Activated naive CD4-positive, alpha-beta T cell treated with anti-CD3 and anti-CD28 coated beads for 36 hours (primary cell): ENCODE data around the gene NUCB1. TPM values are rescaled to one million over a fixed set of nuclear protein-coding genes. Genes with fewer than 3 reads are reported as not detected.
A peak's percentile ranks its signal among the peaks of the same experiment; 100 is the strongest.

ENCODE experiments used
- CTCF ChIA-PET: fragments of 350-600 bp; sonication (Branson Sonifier 250); formaldehyde crosslinking; loops from one replicate; lab custom pipeline; 2021; ENCODE audit warnings: antibody characterized with exemption; lab: Charles Lee
- DNase-seq: peaks from one replicate; pipeline ENCODE4 v3.0.0-alpha.2; 2020
- H3K27ac Mint-ChIP-seq: one replicate; pipeline ENCODE4 v1.8.0; 2021; ENCODE audit warnings: mild to moderate bottlenecking, mixed read lengths
- H3K27me3 Mint-ChIP-seq: one replicate; pipeline ENCODE4 v1.8.0; 2021; ENCODE audit warnings: low read depth, mixed read lengths
- H3K36me3 Mint-ChIP-seq: one replicate; pipeline ENCODE4 v1.8.0; 2021; ENCODE audit warnings: low read depth, mixed read lengths
- H3K4me1 Mint-ChIP-seq: one replicate; pipeline ENCODE4 v1.8.0; 2021; ENCODE audit warnings: low read depth, mixed read lengths
- H3K4me3 Mint-ChIP-seq: one replicate; pipeline ENCODE4 v1.8.0; 2021; ENCODE audit warnings: mild to moderate bottlenecking, moderate library complexity, mixed read lengths
- H3K9me3 Mint-ChIP-seq: one replicate; pipeline ENCODE4 v1.8.0; 2021; ENCODE audit warnings: mixed read lengths
- intact Hi-C: fragments of 100-400 bp; cut with micrococcal nuclease; formaldehyde crosslinking; loops from one replicate; pipeline ENCODE4 v1.15.1; 2023
- total RNA-seq, 2 experiments: library from RNA; stranded (reverse); gene quantifications; one replicate each; pipeline ENCODE4 v1.2.3, GENCODE V29; 2021

Gene NUCB1
- 100 to 1,000 TPM; 172 to 182 TPM for total RNA-seq

DNA sequence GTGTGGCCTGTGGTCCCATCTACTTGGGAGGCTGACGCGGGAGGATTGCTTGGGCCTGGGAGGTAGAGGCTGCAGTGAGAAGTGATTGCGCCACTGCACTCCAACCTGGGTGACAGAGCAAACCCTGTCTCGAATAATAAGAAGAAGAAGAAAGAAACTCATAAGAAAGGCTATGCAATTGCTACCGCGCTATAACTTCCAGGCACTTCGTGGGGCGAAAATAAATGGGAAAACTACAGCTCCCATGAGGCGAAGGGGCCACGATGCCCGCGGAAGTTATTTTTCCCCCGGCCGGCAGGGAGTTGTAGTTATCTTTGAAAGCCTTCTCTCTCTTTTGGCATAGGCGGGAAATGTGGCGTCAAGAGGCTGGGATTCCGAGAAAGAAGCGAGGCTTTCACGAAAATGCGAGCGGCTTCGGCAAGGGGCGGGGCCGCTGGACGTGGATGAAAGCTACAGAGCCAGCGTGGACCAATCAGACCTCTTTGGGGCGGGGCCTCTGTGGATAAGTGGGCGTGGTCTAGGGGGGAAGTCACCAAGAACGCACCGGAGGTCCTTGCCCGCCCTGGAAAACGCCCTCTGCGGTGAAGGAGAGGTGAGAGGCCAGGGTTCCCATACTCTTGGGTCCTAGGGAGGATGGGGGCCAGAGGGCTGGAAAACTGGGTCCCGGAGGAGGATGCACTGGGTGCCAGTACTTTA is at the start of gene NUCB1:
NUCB1 (plus strand) TSS at position 532 of the 696 bp plus-strand sequence. CDS start 485 bp downstream, outside the sequence.
- H3K36me3 Mint-ChIP-seq: peaks cover 29% of the 10 kb centered on the region
- CTCF ChIA-PET: interaction anchor here (1.0 to 1.7 kb wide), 5 partner anchors 54 to 254 kb away, joined by 3 to 6 read pairs (median 4); partner anchors contain the start of genes BAX, CA11, GYS1 and RUVBL2
- peak within 1 kb of the TSS; percentile 97 for H3K4me3 Mint-ChIP-seq
- H3K27ac Mint-ChIP-seq: peak within 1 kb of the TSS; percentile 96
- H3K4me1 Mint-ChIP-seq: peaks cover 38% of the 10 kb centered on the region
- peak; percentile 100 for DNase-seq
- intact Hi-C loops: loop anchor here (1.0 to 2.0 kb wide), 8 partner anchors 25 to 186 kb away; partner anchors contain the start of genes BAX, DHDH, FTL and GYS1
- no peaks in the 10 kb centered on the region for H3K9me3 Mint-ChIP-seq
- H3K27me3 Mint-ChIP-seq: peaks cover 5% of the 10 kb centered on the region

GRCh38 chr19:48852292-48852691 is 47.8 kb upstream of the NUCB1 start:
- intact Hi-C loops: no loop called here
- CTCF ChIA-PET: interaction anchor here (0.7 to 0.9 kb wide), 3 partner anchors 10 to 120 kb away, joined by 3 to 4 read pairs (median 3); no protein-coding TSS in a partner anchor
- Mint-ChIP-seq H3K4me1 (no peaks in the 10 kb centered on the region), H3K9me3 (no peaks in the 10 kb centered on the region), H3K27me3 (no peaks in the 10 kb centered on the region), H3K36me3 (no peaks in the 10 kb centered on the region), H3K27ac (no peak overlapping the region), H3K4me3 (no peak overlapping the region)
- no peak for DNase-seq

GRCh38 chr19:48853483-48853882 is 46.6 kb upstream of the NUCB1 start:
- H3K27ac Mint-ChIP-seq: no peak overlapping the region
- intact Hi-C loops: no loop called here

GRCh38 chr19:48854103-48854502 is 46.0 kb upstream of the NUCB1 start:
- Mint-ChIP-seq H3K4me3 (no peak overlapping the region), H3K27ac (no peak overlapping the region), H3K9me3 (no peaks in the 10 kb centered on the region), H3K27me3 (no peaks in the 10 kb centered on the region), H3K4me1 (no peaks in the 10 kb centered on the region), H3K36me3 (no peaks in the 10 kb centered on the region)
- CTCF ChIA-PET: interaction anchor here (1.1 to 1.6 kb wide), 2 partner anchors 12 to 18 kb away, joined by 3 read pairs; partner anchors contain the start of gene HSD17B14
- no peak for DNase-seq
- intact Hi-C loops: no loop called here

More at GRCh38 chr19:48853483-48853882, 46.6 kb upstream of the NUCB1 start:
- Mint-ChIP-seq H3K9me3 (no peaks in the 10 kb centered on the region), H3K4me3 (no peak overlapping the region), H3K4me1 (no peaks in the 10 kb centered on the region), H3K27me3 (no peaks in the 10 kb centered on the region), H3K36me3 (no peaks in the 10 kb centered on the region)
- DNase-seq: no peak
- CTCF ChIA-PET: interaction anchor here (1.1 kb wide), 1 partner anchor 17 kb away, joined by 3 read pairs; the partner anchor contains the start of gene HSD17B14

DNA sequence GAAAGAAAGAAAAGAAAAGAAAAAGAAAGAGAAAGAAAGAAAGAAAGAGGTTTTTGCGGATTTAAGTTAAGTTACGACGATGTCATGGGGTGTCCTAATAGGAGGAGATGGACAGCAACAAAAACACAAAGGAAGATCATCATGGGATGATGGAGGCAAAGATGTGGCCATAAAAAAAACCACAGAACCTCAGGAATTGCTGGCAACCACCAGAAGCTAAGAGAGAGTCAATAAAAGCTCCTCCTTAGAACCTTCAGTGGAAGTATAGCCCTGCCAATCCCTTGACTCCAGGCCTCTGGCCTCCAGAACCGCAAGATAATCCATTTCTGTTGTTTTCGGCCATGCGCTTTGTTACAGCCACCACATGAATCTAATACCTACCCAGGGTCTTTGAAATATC is 43.2 kb upstream of the NUCB1 start:
- Mint-ChIP-seq H3K27ac (no peak overlapping the region), H3K4me3 (no peak overlapping the region), H3K36me3 (no peaks in the 10 kb centered on the region), H3K4me1 (peaks cover 4% of the 10 kb centered on the region), H3K9me3 (no peaks in the 10 kb centered on the region), H3K27me3 (no peaks in the 10 kb centered on the region)
- DNase-seq: no peak
- CTCF ChIA-PET: interaction anchor here (0.6 to 1.2 kb wide), 3 partner anchors 15 to 342 kb away, joined by 3 to 5 read pairs (median 4); no protein-coding TSS in a partner anchor
- intact Hi-C loops: loop anchor here (5.0 kb wide), 1 partner anchor 110 kb away; the partner anchor contains the start of gene FTL

- CTCF ChIA-PET: interaction anchor here (0.8 kb wide), 1 partner anchor 17 kb away, joined by 4 read pairs; no protein-coding TSS in a partner anchor
- Mint-ChIP-seq H3K4me3 (peak overlapping the region; percentile 95), H3K4me1 (peaks cover 4% of the 10 kb centered on the region), H3K27ac (peak overlapping the region; percentile 85), H3K27me3 (no peaks in the 10 kb centered on the region), H3K9me3 (no peaks in the 10 kb centered on the region), H3K36me3 (no peaks in the 10 kb centered on the region)
- DNase-seq: peak; percentile 93
- intact Hi-C loops: loop anchor here (1.0 to 5.0 kb wide), 3 partner anchors 16 to 108 kb away; partner anchors contain the start of genes FTL and NUCB1
Observed at GRCh38 chr19:48858984-48859710, 41.0 kb upstream of the NUCB1 start.

- no peaks in the 10 kb centered on the region for H3K36me3 Mint-ChIP-seq
- no peaks in the 10 kb centered on the region for H3K9me3 Mint-ChIP-seq
- H3K27me3 Mint-ChIP-seq: no peaks in the 10 kb centered on the region
- no peak overlapping the region for H3K27ac Mint-ChIP-seq
- CTCF ChIA-PET: no interaction called here
- peak; percentile 45 for DNase-seq
- intact Hi-C loops: loop anchor here (1.0 to 5.0 kb wide), 3 partner anchors 15 to 107 kb away; partner anchors contain the start of genes FTL and NUCB1
- H3K4me1 Mint-ChIP-seq: peaks cover 4% of the 10 kb centered on the region
- H3K4me3 Mint-ChIP-seq: peak overlapping the region; percentile 95
Observed at GRCh38 chr19:48859711-48860572, 40.2 kb upstream of the NUCB1 start.

DNA sequence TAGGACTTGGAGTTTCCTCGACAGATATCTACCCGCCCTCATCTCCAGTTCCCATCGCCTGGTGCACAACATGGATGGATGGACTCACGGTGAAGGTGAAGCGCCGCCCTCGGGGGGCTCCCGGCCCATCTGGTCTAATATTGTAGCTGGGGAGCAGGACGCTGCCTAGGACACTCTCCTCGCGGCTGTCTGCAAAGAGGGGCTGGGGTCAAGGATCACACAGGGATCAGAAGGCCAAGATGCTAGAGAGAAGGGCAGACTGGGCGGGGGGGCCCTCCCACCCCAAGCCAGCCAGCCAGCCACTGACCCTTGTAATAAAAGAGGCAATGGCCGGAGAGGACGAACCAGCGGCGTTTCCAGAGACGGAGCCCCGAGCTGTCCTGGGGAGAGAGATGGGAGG is 38.8 kb upstream of the NUCB1 start:
- CTCF ChIA-PET: interaction anchor here (0.6 kb wide), 1 partner anchor 41 kb away, joined by 3 read pairs; no protein-coding TSS in a partner anchor
- DNase-seq: no peak
- no peaks in the 10 kb centered on the region for H3K9me3 Mint-ChIP-seq
- H3K4me3 Mint-ChIP-seq: no peak overlapping the region
- H3K27me3 Mint-ChIP-seq: no peaks in the 10 kb centered on the region
- no peaks in the 10 kb centered on the region for H3K36me3 Mint-ChIP-seq
- intact Hi-C loops: no loop called here
- H3K4me1 Mint-ChIP-seq: peaks cover 4% of the 10 kb centered on the region
- H3K27ac Mint-ChIP-seq: no peak overlapping the region

DNA sequence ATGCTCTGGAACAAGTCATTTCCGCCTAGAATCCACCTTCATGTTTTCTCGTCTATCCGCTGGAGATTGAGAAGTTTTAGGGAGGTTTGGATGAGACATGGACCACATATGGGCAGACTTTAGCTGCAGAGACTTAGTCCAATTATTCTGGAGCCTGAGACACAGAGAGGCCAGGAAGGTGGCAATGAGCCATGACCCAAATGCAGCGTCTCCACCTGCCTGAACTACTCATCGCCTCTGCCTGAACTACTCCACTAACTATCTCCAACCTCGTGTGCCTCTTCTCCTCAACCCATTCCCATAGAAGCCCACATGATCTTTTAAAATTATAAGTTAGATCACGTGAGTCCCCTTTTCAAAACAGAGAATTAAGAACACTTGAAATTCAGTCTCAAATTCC is 37.3 kb upstream of the NUCB1 start:
- CTCF ChIA-PET: interaction anchor here (1.0 kb wide), 1 partner anchor 19 kb away, joined by 3 read pairs; no protein-coding TSS in a partner anchor

GRCh38 chr19:48866692-48867091 is 33.4 kb upstream of the NUCB1 start:
- no peak overlapping the region for H3K27ac Mint-ChIP-seq
- intact Hi-C loops: no loop called here
- no peaks in the 10 kb centered on the region for H3K9me3 Mint-ChIP-seq
- peaks cover 5% of the 10 kb centered on the region for H3K4me1 Mint-ChIP-seq
- no peak overlapping the region for H3K4me3 Mint-ChIP-seq
- CTCF ChIA-PET: interaction anchor here (1.0 to 2.1 kb wide), 2 partner anchors 25 to 104 kb away, joined by 4 to 6 read pairs; no protein-coding TSS in a partner anchor
- no peak for DNase-seq
- no peaks in the 10 kb centered on the region for H3K27me3 Mint-ChIP-seq
- no peaks in the 10 kb centered on the region for H3K36me3 Mint-ChIP-seq

More for the DNA sequence above, 37.3 kb upstream of the NUCB1 start:
- Mint-ChIP-seq H3K36me3 (no peaks in the 10 kb centered on the region), H3K4me1 (peaks cover 4% of the 10 kb centered on the region), H3K27ac (no peak overlapping the region), H3K27me3 (no peaks in the 10 kb centered on the region), H3K9me3 (no peaks in the 10 kb centered on the region), H3K4me3 (no peak overlapping the region)
- DNase-seq: no peak
- intact Hi-C loops: no loop called here

- Mint-ChIP-seq H3K9me3 (no peaks in the 10 kb centered on the region), H3K4me3 (no peak overlapping the region), H3K27ac (no peak overlapping the region), H3K36me3 (no peaks in the 10 kb centered on the region), H3K27me3 (no peaks in the 10 kb centered on the region), H3K4me1 (peaks cover 7% of the 10 kb centered on the region)
- no peak for DNase-seq
- intact Hi-C loops: no loop called here
- CTCF ChIA-PET: interaction anchor here (1.0 to 2.1 kb wide), 2 partner anchors 25 to 103 kb away, joined by 4 to 6 read pairs; no protein-coding TSS in a partner anchor
Observed at GRCh38 chr19:48867123-48867745, 32.9 kb upstream of the NUCB1 start.
